IPS-15b (cell line): ENCODE data around the gene CRISPLD2.
"Not testable (repeated sequence)": the region's sequence is repeated elsewhere in the genome, so short reads cannot be mapped to it uniquely, and the experiment has no call there.

Experiments
- H3K27me3 ChIP-seq: one replicate; pipeline ENCODE4 v1.6.1; 2013; ENCODE audit warnings: low read length; ENCODE audit not compliant: control insufficient read depth, insufficient read depth
- H3K36me3 ChIP-seq: one replicate; pipeline ENCODE4 v1.6.1; 2013; ENCODE audit warnings: low read length; ENCODE audit not compliant: control insufficient read depth, insufficient read depth
- H3K4me1 ChIP-seq: one replicate; pipeline ENCODE4 v1.6.1; 2013; ENCODE audit warnings: mild to moderate bottlenecking, low read length; ENCODE audit not compliant: control insufficient read depth, insufficient read depth
- H3K4me3 ChIP-seq: one replicate; pipeline ENCODE4 v1.5.1; 2013; ENCODE audit warnings: low read depth, low read length
- H3K9ac ChIP-seq: one replicate; pipeline ENCODE4 v1.6.1; 2013; ENCODE audit warnings: low read depth, mild to moderate bottlenecking, low read length
- H3K9me3 ChIP-seq: one replicate; pipeline ENCODE4 v1.6.1; 2013; ENCODE audit warnings: mild to moderate bottlenecking, low read length; ENCODE audit not compliant: control insufficient read depth, insufficient read depth

The CRISPLD2 gene

GRCh38 chr16:84856203-84856581 is 36.4 kb downstream of the CRISPLD2 start:
- not testable (repeated sequence) for H3K27me3 ChIP-seq

DNA sequence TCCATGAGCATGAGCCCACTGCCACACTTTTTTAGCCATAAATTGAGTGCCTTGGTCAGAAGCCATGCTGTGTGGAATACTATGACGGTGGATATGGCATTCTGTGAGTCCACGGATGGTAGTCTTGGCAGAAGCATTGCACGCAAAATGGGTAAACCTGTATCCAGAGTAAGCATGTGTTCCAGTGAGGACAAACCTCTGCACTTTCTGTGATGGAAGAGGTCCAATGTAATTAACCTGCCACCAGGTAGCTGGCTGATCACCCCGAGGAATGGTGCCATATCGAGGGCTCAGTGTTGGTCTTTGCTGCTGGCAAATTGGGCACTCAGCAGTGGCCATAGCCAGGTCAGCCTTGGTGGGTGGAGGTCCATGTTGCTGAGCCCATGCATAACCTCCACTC is 37.0 kb downstream of the CRISPLD2 start:
- H3K27me3 ChIP-seq, H3K36me3 ChIP-seq, H3K4me1 ChIP-seq, H3K9ac ChIP-seq, H3K4me3 ChIP-seq, H3K9me3 ChIP-seq: not testable (repeated sequence)

More at GRCh38 chr16:84856203-84856581, 36.4 kb downstream of the CRISPLD2 start:
- not testable (repeated sequence) for H3K9me3 ChIP-seq, H3K4me1 ChIP-seq, H3K36me3 ChIP-seq, H3K4me3 ChIP-seq, H3K9ac ChIP-seq

- Histone ChIP-seq H3K9me3 (no peaks in the 10 kb centered on the region), H3K4me3 (no peak overlapping the region), H3K36me3 (no peaks in the 10 kb centered on the region), H3K9ac (no peak overlapping the region), H3K4me1 (no peaks in the 10 kb centered on the region), H3K27me3 (no peaks in the 10 kb centered on the region)
Observed at GRCh38 chr16:84859681-84860080, 39.9 kb downstream of the CRISPLD2 start.

- Histone ChIP-seq H3K27me3 (no peaks in the 10 kb centered on the region), H3K4me3 (no peak overlapping the region), H3K4me1 (no peaks in the 10 kb centered on the region), H3K9ac (no peak overlapping the region), H3K9me3 (no peaks in the 10 kb centered on the region), H3K36me3 (no peaks in the 10 kb centered on the region)
Observed at GRCh38 chr16:84860383-84860782, 40.6 kb downstream of the CRISPLD2 start.

DNA sequence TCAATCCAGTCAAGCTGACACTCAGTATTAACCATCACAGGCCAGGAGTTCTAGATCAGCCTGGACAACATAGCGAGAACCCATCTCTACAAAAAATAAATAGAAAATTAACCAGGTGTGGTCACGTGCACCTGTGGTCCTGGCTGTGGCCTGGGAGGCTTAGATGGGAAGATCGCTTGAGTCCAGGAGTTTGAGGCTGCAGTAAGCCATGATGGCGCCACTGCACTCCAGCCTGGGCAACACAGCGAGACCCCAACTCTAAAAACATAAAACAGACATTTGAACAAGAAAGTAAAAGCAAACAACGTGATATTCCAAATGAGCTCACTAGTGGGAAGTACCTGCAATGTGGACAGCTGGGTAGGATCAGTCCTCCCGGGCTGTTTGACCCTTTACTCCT is 41.9 kb downstream of the CRISPLD2 start:
- Histone ChIP-seq H3K4me3 (no peak overlapping the region), H3K9ac (no peak overlapping the region), H3K36me3 (no peaks in the 10 kb centered on the region), H3K9me3 (no peaks in the 10 kb centered on the region), H3K4me1 (no peaks in the 10 kb centered on the region), H3K27me3 (no peaks in the 10 kb centered on the region)

GRCh38 chr16:84862804-84863480 is 43.2 kb downstream of the CRISPLD2 start:
- H3K36me3 ChIP-seq: no peaks in the 10 kb centered on the region
- no peaks in the 10 kb centered on the region for H3K27me3 ChIP-seq
- no peak overlapping the region for H3K4me3 ChIP-seq
- no peak overlapping the region for H3K9ac ChIP-seq
- no peaks in the 10 kb centered on the region for H3K9me3 ChIP-seq
- no peaks in the 10 kb centered on the region for H3K4me1 ChIP-seq

DNA sequence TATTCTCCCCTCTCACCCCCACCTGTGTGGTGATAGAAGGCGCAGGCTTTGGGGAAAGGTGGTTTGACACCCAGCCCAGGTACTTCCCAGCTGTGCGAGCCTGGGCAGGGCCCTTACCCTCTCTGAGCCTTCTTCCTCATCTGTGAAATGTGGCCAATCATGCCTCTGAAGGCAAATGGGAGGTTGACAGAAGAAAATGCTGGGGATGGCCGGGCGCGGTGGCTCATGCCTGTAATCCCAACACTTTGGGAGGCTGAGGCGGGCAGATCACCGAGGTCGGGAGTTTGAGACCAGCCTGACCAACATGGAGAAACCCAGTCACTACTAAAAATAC is 43.7 kb downstream of the CRISPLD2 start:
- no peaks in the 10 kb centered on the region for H3K4me1 ChIP-seq
- no peak overlapping the region for H3K9ac ChIP-seq
- H3K27me3 ChIP-seq: no peaks in the 10 kb centered on the region
- no peak overlapping the region for H3K4me3 ChIP-seq
- H3K9me3 ChIP-seq: no peaks in the 10 kb centered on the region
- H3K36me3 ChIP-seq: no peaks in the 10 kb centered on the region

DNA sequence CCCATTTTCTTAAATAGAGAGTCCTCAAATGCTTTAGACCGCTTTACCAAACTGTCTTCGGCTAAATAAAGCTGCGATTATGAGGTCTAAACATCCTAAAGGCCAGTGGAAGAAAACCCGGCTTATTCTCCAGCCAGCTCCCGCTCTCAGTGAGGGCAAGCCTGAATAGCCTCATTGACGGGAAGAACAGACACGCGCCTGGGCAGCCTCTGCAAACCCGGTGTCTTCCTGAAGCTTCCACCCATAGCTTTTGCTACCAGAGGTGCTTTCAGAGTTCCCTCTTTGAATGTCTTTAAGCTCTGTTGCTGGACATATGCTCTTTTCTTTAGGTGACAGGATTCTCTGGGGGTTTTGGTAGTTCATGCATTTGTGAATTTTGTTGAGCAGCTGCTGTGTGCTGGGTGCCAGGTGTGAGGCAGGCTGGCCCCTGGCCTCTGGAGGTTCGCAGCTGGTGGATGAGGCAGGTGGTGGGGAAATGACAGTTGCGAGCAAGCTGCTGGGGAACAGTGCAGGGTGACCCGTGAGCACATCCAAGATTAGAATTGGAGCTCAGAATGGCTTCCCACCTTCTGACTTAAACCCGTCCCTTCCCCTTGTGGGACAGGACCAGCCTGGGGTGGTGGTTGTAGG is 44.7 kb downstream of the CRISPLD2 start:
- Histone ChIP-seq H3K9ac (no peak overlapping the region), H3K27me3 (no peaks in the 10 kb centered on the region), H3K4me1 (no peaks in the 10 kb centered on the region), H3K36me3 (no peaks in the 10 kb centered on the region), H3K4me3 (no peak overlapping the region), H3K9me3 (no peaks in the 10 kb centered on the region)

GRCh38 chr16:84867696-84868095 is 47.9 kb downstream of the CRISPLD2 start:
- no peaks in the 10 kb centered on the region for H3K4me1 ChIP-seq
- H3K36me3 ChIP-seq: no peaks in the 10 kb centered on the region
- no peak overlapping the region for H3K9ac ChIP-seq
- H3K27me3 ChIP-seq: no peaks in the 10 kb centered on the region
- H3K9me3 ChIP-seq: no peaks in the 10 kb centered on the region
- no peak overlapping the region for H3K4me3 ChIP-seq

- H3K4me1 ChIP-seq: no peaks in the 10 kb centered on the region
Observed at GRCh38 chr16:84868328-84868727, 48.5 kb downstream of the CRISPLD2 start.

DNA sequence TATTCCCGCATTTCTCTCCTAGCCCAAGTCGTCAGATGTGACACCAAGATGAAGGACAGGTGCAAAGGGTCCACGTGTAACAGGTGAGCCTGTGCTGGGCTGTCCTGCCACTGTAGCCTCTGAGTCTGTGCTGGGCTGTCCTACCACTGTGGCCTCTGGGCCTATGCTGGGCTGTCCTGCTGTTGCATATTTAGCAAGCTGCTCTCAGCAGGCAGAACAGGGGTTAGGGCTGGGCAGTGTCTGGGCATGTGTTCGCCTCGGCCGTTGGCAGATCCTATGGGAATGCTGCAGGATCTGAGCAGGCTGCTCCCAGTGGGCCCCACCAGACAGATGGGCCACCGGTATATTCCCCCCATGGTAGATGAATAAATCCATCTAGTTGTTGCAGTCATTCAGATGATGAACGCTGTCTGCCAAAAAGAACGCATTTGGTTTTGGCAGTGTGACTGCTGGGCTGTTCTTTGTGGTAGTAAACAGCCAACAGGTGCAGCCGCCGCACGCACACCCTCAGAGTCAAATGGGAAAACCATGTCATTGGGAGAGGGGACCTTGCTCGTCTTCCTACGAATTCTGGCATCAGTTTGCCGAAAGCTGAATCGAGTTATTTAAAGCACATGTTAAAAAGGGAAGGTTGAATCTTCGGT is 49.2 kb downstream of the CRISPLD2 start:
- Histone ChIP-seq H3K4me3 (no peak overlapping the region), H3K9ac (no peak overlapping the region), H3K4me1 (no peaks in the 10 kb centered on the region), H3K9me3 (no peaks in the 10 kb centered on the region), H3K36me3 (no peaks in the 10 kb centered on the region), H3K27me3 (no peaks in the 10 kb centered on the region)

More at GRCh38 chr16:84868328-84868727, 48.5 kb downstream of the CRISPLD2 start:
- Histone ChIP-seq H3K9ac (no peak overlapping the region), H3K4me3 (no peak overlapping the region), H3K9me3 (no peaks in the 10 kb centered on the region), H3K36me3 (no peaks in the 10 kb centered on the region), H3K27me3 (no peaks in the 10 kb centered on the region)

DNA sequence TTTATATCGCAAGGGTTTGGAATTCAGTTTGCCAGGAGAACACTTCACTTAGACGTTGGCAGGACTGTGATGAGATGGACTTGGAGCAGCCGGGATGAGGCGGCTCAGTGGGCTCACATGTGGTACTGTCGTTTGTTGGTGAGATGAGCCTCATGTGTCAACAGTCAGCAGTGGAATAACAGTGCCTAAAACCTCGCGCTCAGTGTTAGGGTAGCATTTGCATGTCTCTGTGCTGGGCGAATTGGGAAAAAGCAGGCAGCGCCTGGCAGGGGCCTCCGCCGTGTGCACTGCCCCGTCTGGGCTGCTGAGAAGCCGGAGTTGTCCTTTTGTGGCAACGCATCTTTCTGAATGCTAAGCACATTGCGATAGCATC is 49.7 kb downstream of the CRISPLD2 start:
- Histone ChIP-seq H3K9me3 (no peaks in the 10 kb centered on the region), H3K36me3 (no peaks in the 10 kb centered on the region), H3K27me3 (no peaks in the 10 kb centered on the region), H3K4me3 (no peak overlapping the region), H3K4me1 (no peaks in the 10 kb centered on the region), H3K9ac (no peak overlapping the region)
